Hepatocyte (in vitro differentiated cells): ENCODE measurements around the gene HES1. TPM values are rescaled to one million over a fixed set of nuclear protein-coding genes. Genes with fewer than 3 reads are reported as not detected.

Experiments
- DNase-seq: peaks from one replicate; pipeline ENCODE4 v3.0.0-alpha.2; 2016; ENCODE audit warnings: low spot score
- H2AFZ ChIP-seq: fragments of 200-600 bp; sonication (generic); 2 replicates; pipeline ENCODE4 v1.6.0; 2016; ENCODE audit warnings: antibody characterized with exemption, mild to moderate bottlenecking
- H3K27ac ChIP-seq: fragments of 200-600 bp; sonication (generic); 2 replicates; pipeline ENCODE4 v1.5.1; 2016; ENCODE audit warnings: mild to moderate bottlenecking
- H3K27me3 ChIP-seq: fragments of 200-600 bp; sonication (generic); 2 replicates; pipeline ENCODE4 v1.6.1; 2016
- H3K36me3 ChIP-seq: fragments of 200-600 bp; sonication (generic); replicated peaks from 2 replicates; pipeline ENCODE4 v1.5.1; 2016; ENCODE audit warnings: low read depth; ENCODE audit not compliant: insufficient read depth
- H3K4me1 ChIP-seq: fragments of 200-600 bp; sonication (generic); 2 replicates; pipeline ENCODE4 v1.5.1; 2016; ENCODE audit warnings: mild to moderate bottlenecking, moderate library complexity; ENCODE audit not compliant: insufficient read depth
- H3K4me2 ChIP-seq: fragments of 200-600 bp; sonication (generic); 2 replicates; pipeline ENCODE4 v1.6.0; 2016
- H3K4me3 ChIP-seq: fragments of 200-600 bp; sonication (generic); 2 replicates; pipeline ENCODE4 v1.5.1; 2016; ENCODE audit warnings: mild to moderate bottlenecking
- H3K79me2 ChIP-seq: fragments of 200-600 bp; sonication (generic); 2 replicates; pipeline ENCODE4 v1.6.0; 2017; ENCODE audit warnings: mild to moderate bottlenecking
- H3K9me2 ChIP-seq: fragments of 200-600 bp; sonication (generic); replicated peaks from 2 replicates; pipeline ENCODE4 v1.6.0; 2017; ENCODE audit warnings: mild to moderate bottlenecking; ENCODE audit not compliant: insufficient read depth
- H3K9me3 ChIP-seq: fragments of 200-600 bp; sonication (generic); 2 replicates; pipeline ENCODE4 v1.5.1; 2016; ENCODE audit warnings: low read depth, mild to moderate bottlenecking
- H4K20me1 ChIP-seq: fragments of 200-600 bp; sonication (generic); 2 replicates; pipeline ENCODE4 v1.6.0; 2016; ENCODE audit warnings: mild to moderate bottlenecking; ENCODE audit not compliant: insufficient read depth, poor library complexity, severe bottlenecking
- CTCF ChIP-seq: fragments of 200-600 bp; sonication (generic); IDR thresholded peaks from 2 replicates; pipeline ENCODE4 v1.5.1; 2016; ENCODE audit warnings: antibody characterized with exemption, mild to moderate bottlenecking; ENCODE audit not compliant: poor library complexity
- EZH2 ChIP-seq: fragments of 200-600 bp; sonication (generic); IDR thresholded peaks from 2 replicates; pipeline ENCODE4 v1.6.1; 2016; ENCODE audit warnings: antibody characterized with exemption, mild to moderate bottlenecking, borderline replicate concordance
- EZH2phosphoT487 ChIP-seq: fragments of 200-600 bp; sonication (generic); IDR thresholded peaks from one replicate; pipeline ENCODE4 v1.6.1; 2018; ENCODE audit warnings: antibody characterized with exemption, mild to moderate bottlenecking, low read depth, moderate library complexity; ENCODE audit not compliant: unreplicated experiment, severe bottlenecking
- WGBS: methylation state at CpG from one replicate; pipeline ENCODE4 v1.1.6; 2016; ENCODE audit warnings: low lambda C conversion rate; ENCODE audit errors: missing lambda C conversion rate; 5-methylcytosine and 5-hydroxymethylcytosine counted together
- polyA plus RNA-seq: library from polyadenylated mRNA; unstranded; fragments of >200 nt; fragmentation: Nextera tagmentation; extraction: Ambion mirVana; gene quantifications from 2 replicates; pipeline ENCODE4 v1.2.1, GENCODE V29; 2016
- total RNA-seq: library from RNA; depleted of rRNA; stranded (reverse); fragments of >200 nt; gene quantifications from 2 replicates; pipeline ENCODE4 v1.2.3, GENCODE V29; 2014

The HES1 gene
- total and polyA plus RNA-seq, 2 experiments from 2014 or later, result 131 to 136 TPM

- Histone ChIP-seq H3K4me2 (no peak overlapping the region), H3K4me1 (peaks cover 14% of the 10 kb centered on the region), H3K27ac (no peak overlapping the region), H4K20me1 (no peaks in the 10 kb centered on the region), H3K9me3 (no peaks in the 10 kb centered on the region), H3K9me2 (no peaks in the 10 kb centered on the region), H3K4me3 (no peak overlapping the region), H3K27me3 (no peaks in the 10 kb centered on the region), H2AFZ (no peak overlapping the region), H3K36me3 (no peaks in the 10 kb centered on the region), H3K79me2 (no peaks in the 10 kb centered on the region)
- no peak for DNase-seq
- WGBS, result 94% methylated on average over 7 of the region's 7 CpGs
- TF ChIP-seq EZH2, result no peak
- no peak for TF ChIP-seq EZH2phosphoT487
- no peak for TF ChIP-seq CTCF
Measured at GRCh38 chr3:194103505-194103904, 32.4 kb upstream of the HES1 start.

DNA sequence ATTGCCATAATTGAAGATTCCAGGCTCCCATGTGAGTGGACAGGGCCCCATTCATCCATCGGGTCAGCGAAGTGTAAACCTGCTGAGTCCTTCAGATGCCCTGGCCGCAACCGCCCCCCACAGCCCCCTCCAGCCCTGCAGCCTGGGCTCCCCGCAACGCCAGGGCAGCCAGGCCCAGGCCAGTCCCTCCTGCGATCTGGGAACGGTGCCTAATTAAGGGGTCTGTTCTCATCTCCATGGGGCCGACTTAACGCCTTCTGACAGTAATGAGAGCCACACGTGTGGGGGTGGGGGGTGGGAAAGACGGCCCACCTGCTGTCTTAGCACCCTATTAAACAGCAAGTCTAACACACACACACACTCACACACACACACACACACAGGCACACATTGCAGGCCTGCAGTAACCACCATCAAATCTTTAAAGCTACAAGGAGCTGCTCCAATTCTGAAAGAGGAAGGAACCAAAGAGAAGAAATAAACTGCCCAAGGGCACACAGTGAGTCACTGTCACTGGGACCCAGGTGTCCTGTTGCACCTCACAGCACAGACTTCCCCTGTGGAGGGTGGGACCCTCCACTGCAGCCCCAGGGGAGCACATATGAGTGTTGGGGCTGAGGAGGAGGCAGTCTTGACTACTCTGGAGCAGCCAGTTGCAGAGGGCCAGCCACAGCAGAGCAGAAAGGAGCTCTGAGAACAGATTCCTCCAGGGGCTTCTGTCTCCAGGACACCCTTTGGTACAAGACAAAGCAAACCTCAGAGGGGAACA is 31.8 kb upstream of the HES1 start:
- DNase-seq, result no peak
- WGBS, result 41% methylated on average over 12 of the region's 12 CpGs
- Histone ChIP-seq H3K36me3 (no peaks in the 10 kb centered on the region), H3K4me1 (peaks cover 18% of the 10 kb centered on the region), H3K4me2 (no peak overlapping the region), H2AFZ (no peak overlapping the region), H3K79me2 (no peaks in the 10 kb centered on the region), H3K9me2 (no peaks in the 10 kb centered on the region), H3K9me3 (no peaks in the 10 kb centered on the region), H3K27me3 (no peaks in the 10 kb centered on the region), H3K27ac (no peak overlapping the region), H4K20me1 (no peaks in the 10 kb centered on the region), H3K4me3 (no peak overlapping the region)
- TF ChIP-seq EZH2phosphoT487 (no peak), CTCF (no peak), EZH2 (no peak)

DNA sequence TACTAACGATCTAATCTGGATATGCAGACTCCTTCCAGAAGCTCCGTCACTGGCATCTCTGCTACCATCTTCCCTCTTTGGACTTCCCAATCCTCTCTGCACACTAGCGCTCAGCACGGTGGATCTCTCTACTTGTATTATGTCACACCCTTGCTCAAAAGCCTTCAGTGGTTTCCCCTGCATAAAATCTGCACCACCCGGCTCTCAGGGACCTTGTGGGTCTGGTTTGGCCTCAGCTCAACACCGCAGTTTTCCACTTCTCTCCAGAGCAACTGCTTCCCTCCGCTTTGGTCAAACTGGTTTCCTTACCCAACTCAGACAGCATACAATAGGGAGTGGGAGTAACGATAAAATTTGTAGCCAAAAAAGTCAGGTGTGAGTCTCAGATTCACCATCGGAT is 30.7 kb upstream of the HES1 start:
- TF ChIP-seq CTCF, result no peak
- no peak for TF ChIP-seq EZH2phosphoT487
- TF ChIP-seq EZH2, result no peak

DNA sequence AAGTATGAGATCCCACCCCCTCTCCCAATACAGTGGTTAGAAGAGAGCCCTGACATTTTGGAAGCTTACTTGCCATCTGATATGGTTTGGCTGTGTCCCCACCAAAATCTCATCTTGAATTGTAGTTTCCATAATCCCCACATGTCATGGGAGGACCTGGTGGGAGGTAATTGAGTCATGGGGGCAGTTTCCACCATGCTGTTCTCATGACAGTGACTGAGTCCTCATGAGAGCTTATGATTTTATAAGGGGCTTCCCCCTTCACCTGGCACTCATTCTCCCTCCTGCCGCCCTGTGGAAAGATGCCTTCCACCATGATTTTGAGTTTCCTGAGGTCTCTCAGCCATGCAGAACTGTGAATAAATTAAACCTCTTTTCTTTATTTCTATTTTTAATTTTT is 28.8 kb upstream of the HES1 start:
- Histone ChIP-seq H2AFZ (no peak overlapping the region), H3K27me3 (no peaks in the 10 kb centered on the region), H4K20me1 (no peaks in the 10 kb centered on the region), H3K4me2 (no peak overlapping the region), H3K36me3 (no peaks in the 10 kb centered on the region), H3K9me2 (no peaks in the 10 kb centered on the region), H3K27ac (no peak overlapping the region), H3K4me3 (no peak overlapping the region), H3K79me2 (no peaks in the 10 kb centered on the region), H3K9me3 (no peaks in the 10 kb centered on the region), H3K4me1 (peaks cover 13% of the 10 kb centered on the region)
- TF ChIP-seq EZH2, result no peak
- TF ChIP-seq CTCF, result no peak
- no peak for TF ChIP-seq EZH2phosphoT487
- DNase-seq, result no peak
- WGBS, result 100% methylated on average over 1 of the region's 1 CpG

More for the DNA sequence above, 30.7 kb upstream of the HES1 start:
- no peak overlapping the region for H3K4me3 ChIP-seq
- H3K79me2 ChIP-seq, result no peaks in the 10 kb centered on the region
- H3K9me2 ChIP-seq, result no peaks in the 10 kb centered on the region
- 93% methylated on average over 9 of the region's 9 CpGs for WGBS
- H3K27me3 ChIP-seq, result no peaks in the 10 kb centered on the region
- H3K4me2 ChIP-seq, result no peak overlapping the region
- no peak overlapping the region for H2AFZ ChIP-seq
- H4K20me1 ChIP-seq, result no peaks in the 10 kb centered on the region
- no peaks in the 10 kb centered on the region for H3K36me3 ChIP-seq
- peaks cover 21% of the 10 kb centered on the region for H3K4me1 ChIP-seq
- no peak overlapping the region for H3K27ac ChIP-seq
- H3K9me3 ChIP-seq, result no peaks in the 10 kb centered on the region
- DNase-seq, result no peak
